GM12891 (cell line): ENCODE measurements around the gene TMCO4.

Experiments used
- PAX5 ChIP-seq: IDR thresholded peaks from 2 replicates; pipeline ENCODE4 v1.6.1; 2011; ENCODE audit warnings: low read length, moderate library complexity, mild to moderate bottlenecking; ENCODE audit not compliant: insufficient read depth, severe bottlenecking
- POLR2A ChIP-seq: IDR thresholded peaks from 2 replicates; pipeline ENCODE4 v1.6.1; 2011; ENCODE audit warnings: low read depth, low read length, control low read depth
- POLR2AphosphoS5 ChIP-seq: IDR thresholded peaks from 2 replicates; pipeline ENCODE4 v1.6.1; 2011; ENCODE audit warnings: low read depth, low read length, control low read depth
- POU2F2 ChIP-seq: IDR thresholded peaks from 2 replicates; pipeline ENCODE4 v1.6.1; 2011; ENCODE audit warnings: low read depth, mild to moderate bottlenecking, control low read depth, low read length, moderate library complexity
- SPI1 ChIP-seq: IDR thresholded peaks from 2 replicates; pipeline ENCODE4 v1.6.1; 2011; ENCODE audit warnings: low read depth, low read length, control low read depth
- TAF1 ChIP-seq: IDR thresholded peaks from 2 replicates; pipeline ENCODE4 v1.6.1; 2011; ENCODE audit warnings: low read depth, low read length, control low read depth

DNA sequence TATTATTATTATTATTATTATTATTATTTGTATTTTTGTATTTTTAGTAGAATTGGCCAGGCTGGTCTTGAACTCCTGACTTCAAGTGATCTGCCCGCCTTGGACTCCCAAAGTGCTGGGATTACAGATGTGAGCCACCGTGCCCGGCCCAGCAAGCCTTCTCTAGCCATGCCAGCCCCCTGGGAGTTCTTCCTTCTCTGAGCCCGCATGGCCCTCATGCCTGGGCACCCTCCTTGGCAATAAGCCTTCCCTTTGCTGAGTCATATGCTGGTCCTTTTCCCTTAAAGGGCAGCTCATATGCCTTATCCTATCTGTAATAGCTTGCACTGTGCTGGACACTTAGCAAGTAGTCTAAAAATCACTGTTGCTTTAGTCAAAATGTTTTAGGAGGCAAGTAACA lies 164.1 kb downstream of the TMCO4 start:
- TF ChIP-seq POLR2AphosphoS5 = no peak
- TF ChIP-seq POLR2A = no peak
- TF ChIP-seq TAF1 = no peak
- TF ChIP-seq SPI1 = no peak
- TF ChIP-seq PAX5 = no peak
- TF ChIP-seq POU2F2 = no peak
